Fibroblast of skin of back (primary cell): ENCODE results near the gene SLC39A13.

Source experiments
- DNase-seq: peaks from one replicate; pipeline ENCODE4 v3.0.0-alpha.2; 2013

SLC39A13 gene

DNA sequence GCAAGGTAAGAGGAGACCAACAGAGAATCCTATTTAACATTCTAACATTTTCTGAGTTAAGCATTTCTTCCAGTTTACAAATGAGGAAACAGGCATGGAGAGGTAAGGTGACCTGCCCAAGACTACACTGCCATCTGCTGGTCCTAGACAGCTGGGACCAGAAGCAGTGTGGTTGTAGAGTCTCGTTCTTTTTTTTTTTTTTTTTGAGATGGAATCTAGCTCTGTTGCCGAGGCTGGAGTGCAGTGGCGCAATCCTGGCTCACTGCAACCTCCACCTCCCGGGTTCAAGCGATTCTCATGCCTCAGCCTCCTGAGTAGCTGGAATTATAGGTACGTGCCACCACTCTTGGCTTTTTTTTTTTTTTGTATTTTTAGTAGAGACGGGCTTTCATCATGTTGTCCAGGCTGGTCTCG lies 45.9 kb downstream of the SLC39A13 start:
- peak; percentile 80 for DNase-seq

GRCh38 chr11:47460571-47461235 lies 52.3 kb downstream of the SLC39A13 start:
- no peak for DNase-seq

GRCh38 chr11:47461876-47462275 lies 53.5 kb downstream of the SLC39A13 start:
- no peak for DNase-seq

DNA sequence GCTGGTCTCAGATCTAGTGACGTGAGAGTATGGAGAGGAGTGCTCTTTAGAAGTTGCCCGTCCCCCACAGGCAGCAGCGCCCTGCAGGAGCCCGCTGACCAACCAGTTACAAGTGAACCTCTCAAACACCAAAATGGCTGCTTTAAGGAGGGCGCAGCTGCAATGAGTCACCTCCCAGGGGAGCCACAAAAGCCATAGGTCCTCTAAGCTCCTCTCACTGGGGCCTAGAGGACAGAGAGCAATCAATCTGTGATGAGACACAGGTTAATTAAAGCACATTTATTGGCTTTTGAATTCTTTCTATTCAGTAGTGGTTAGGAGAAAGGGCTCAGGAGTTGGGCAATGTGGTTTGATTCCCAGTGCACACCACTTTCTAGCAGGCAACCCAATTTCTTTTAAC lies 56.1 kb downstream of the SLC39A13 start:
- DNase-seq = peak; percentile 36
